ENCODE data around the gene NXT1. TPM values are rescaled to one million over a fixed set of nuclear protein-coding genes. Genes with fewer than 3 reads are reported as not detected.

Gene NXT1
- 19.2 and 21.2 TPM in 2 replicates for total RNA-seq
- long read RNA-seq, transcript NXT1-201 (2 exons, 1,123 nt): major isoform, 16 of 16 reads
- long read RNA-seq, partial matches to known transcripts: 0 of 16 reads
- long read RNA-seq, other reads (novel, unspliced or antisense): 0 of 16 reads

- peak within 1 kb of the TSS; percentile 88 for H3K4me3 Mint-ChIP-seq (ENCODE audit: low read depth)
- peaks cover 2% of the 10 kb centered on the region for H3K27me3 Mint-ChIP-seq
- H3K36me3 Mint-ChIP-seq (ENCODE audit: insufficient read depth): no peaks in the 10 kb centered on the region
- TF ChIP-seq CTCF (IDR thresholded peaks at IDR 0.05; ENCODE audit: unreplicated experiment): no peak
- H3K27ac Mint-ChIP-seq: peak within 1 kb of the TSS; percentile 100
- no peaks in the 10 kb centered on the region for H3K9me3 Mint-ChIP-seq (ENCODE audit: low read depth)
- DNase-seq (ENCODE audit: low spot score, unreplicated experiment): peak; percentile 95
- H3K4me1 Mint-ChIP-seq (ENCODE audit: low read depth): peaks cover 25% of the 10 kb centered on the region
Measured at GRCh38 chr20:23350196-23350903, at the start of gene NXT1. Gene NXT1, plus strand, starts transcription at chr20:23350791. Its CDS starts 3,251 bp downstream, at chr20:23354042.

GRCh38 chr20:23301436-23302050, 49.0 kb upstream of the NXT1 start:
- no peak for TF ChIP-seq CTCF (IDR thresholded peaks at IDR 0.05; ENCODE audit: unreplicated experiment)
- Mint-ChIP-seq H3K4me1 (ENCODE audit: low read depth) (peaks cover 7% of the 10 kb centered on the region), H3K27ac (no peak overlapping the region), H3K9me3 (ENCODE audit: low read depth) (no peaks in the 10 kb centered on the region), H3K36me3 (ENCODE audit: insufficient read depth) (no peaks in the 10 kb centered on the region), H3K27me3 (peaks cover 49% of the 10 kb centered on the region), H3K4me3 (ENCODE audit: low read depth) (no peak overlapping the region)
- no peak for DNase-seq (ENCODE audit: low spot score, unreplicated experiment)

DNA sequence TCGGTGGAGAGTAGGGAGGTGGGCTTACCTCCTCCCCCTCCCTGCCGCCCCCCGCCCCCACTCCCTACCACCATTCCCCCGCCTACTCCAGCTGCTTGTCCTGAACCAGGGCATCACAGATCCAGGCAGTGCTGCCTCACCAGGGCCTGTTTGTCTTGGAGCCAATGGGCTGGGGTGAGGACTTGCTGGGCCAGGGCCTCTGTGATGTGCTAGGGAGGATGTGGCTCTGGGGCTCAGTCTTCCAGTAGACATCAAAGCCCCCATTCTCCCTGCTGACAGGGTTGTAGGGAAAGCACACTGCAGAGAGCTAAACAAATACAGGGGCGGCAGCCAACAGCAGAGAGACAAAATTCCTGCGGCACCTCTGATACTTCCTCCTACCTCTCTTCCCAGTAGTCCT, 48.2 kb upstream of the NXT1 start:
- no peaks in the 10 kb centered on the region for H3K36me3 Mint-ChIP-seq (ENCODE audit: insufficient read depth)
- H3K4me3 Mint-ChIP-seq (ENCODE audit: low read depth): no peak overlapping the region
- DNase-seq (ENCODE audit: low spot score, unreplicated experiment): no peak
- no peak for TF ChIP-seq CTCF (IDR thresholded peaks at IDR 0.05; ENCODE audit: unreplicated experiment)
- H3K27me3 Mint-ChIP-seq: peaks cover 41% of the 10 kb centered on the region
- H3K9me3 Mint-ChIP-seq (ENCODE audit: low read depth): no peaks in the 10 kb centered on the region
- no peaks in the 10 kb centered on the region for H3K4me1 Mint-ChIP-seq (ENCODE audit: low read depth)
- no peak overlapping the region for H3K27ac Mint-ChIP-seq

- H3K27me3 Mint-ChIP-seq: peaks cover 38% of the 10 kb centered on the region
- H3K4me1 Mint-ChIP-seq (ENCODE audit: low read depth): no peaks in the 10 kb centered on the region
- H3K9me3 Mint-ChIP-seq (ENCODE audit: low read depth): no peaks in the 10 kb centered on the region
- no peak for TF ChIP-seq CTCF (IDR thresholded peaks at IDR 0.05; ENCODE audit: unreplicated experiment)
- DNase-seq (ENCODE audit: low spot score, unreplicated experiment): no peak
- H3K36me3 Mint-ChIP-seq (ENCODE audit: insufficient read depth): no peaks in the 10 kb centered on the region
- no peak overlapping the region for H3K4me3 Mint-ChIP-seq (ENCODE audit: low read depth)
- no peak overlapping the region for H3K27ac Mint-ChIP-seq
Measured at GRCh38 chr20:23302801-23303200, 47.8 kb upstream of the NXT1 start.

- H3K4me1 Mint-ChIP-seq (ENCODE audit: low read depth): no peaks in the 10 kb centered on the region
- no peak overlapping the region for H3K27ac Mint-ChIP-seq
- no peaks in the 10 kb centered on the region for H3K9me3 Mint-ChIP-seq (ENCODE audit: low read depth)
- DNase-seq (ENCODE audit: low spot score, unreplicated experiment): no peak
- no peak for TF ChIP-seq CTCF (IDR thresholded peaks at IDR 0.05; ENCODE audit: unreplicated experiment)
- peaks cover 36% of the 10 kb centered on the region for H3K27me3 Mint-ChIP-seq
- no peak overlapping the region for H3K4me3 Mint-ChIP-seq (ENCODE audit: low read depth)
- no peaks in the 10 kb centered on the region for H3K36me3 Mint-ChIP-seq (ENCODE audit: insufficient read depth)
Measured at GRCh38 chr20:23303325-23304102, 47.1 kb upstream of the NXT1 start.

All from progenitor cell of endocrine pancreas (in vitro differentiated cells).